ENCODE data around the gene TRIP12.
"Not testable (repeated sequence)": the region's sequence is repeated elsewhere in the genome, so short reads cannot be mapped to it uniquely, and the experiment has no call there.

Gene TRIP12

DNA sequence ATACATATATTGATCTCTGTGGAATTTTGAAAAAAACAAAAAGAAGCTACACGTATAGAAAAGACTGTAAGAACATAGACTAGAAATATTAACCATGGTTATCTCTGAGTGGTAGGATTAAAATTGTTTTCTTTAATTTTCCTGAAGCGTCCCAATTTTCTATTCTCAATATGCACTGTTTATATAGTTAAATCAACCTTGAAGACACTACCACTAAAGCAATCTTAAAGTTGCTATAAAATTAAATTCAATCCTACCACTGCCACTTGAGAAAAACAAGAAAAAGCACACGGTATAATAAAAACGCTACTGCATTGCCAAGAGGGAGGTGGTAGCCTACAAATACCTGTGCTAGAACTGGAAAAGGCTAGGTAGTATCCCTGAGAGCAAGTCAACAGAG lies 47.2 kb downstream of the TRIP12 start:
- no peak for DNase-seq (ENCODE audit: low spot score)

- no peak for DNase-seq (ENCODE audit: low spot score)
Measured at GRCh38 chr2:229873123-229873581, 48.7 kb downstream of the TRIP12 start.

- no peak for DNase-seq (ENCODE audit: low spot score)
Measured at GRCh38 chr2:229870903-229871656, 50.7 kb downstream of the TRIP12 start.

GRCh38 chr2:229869226-229869625 lies 52.6 kb downstream of the TRIP12 start:
- no peak for DNase-seq (ENCODE audit: low spot score)

- no peak for DNase-seq (ENCODE audit: low spot score)
Measured at GRCh38 chr2:229868794-229869193, 53.0 kb downstream of the TRIP12 start.

GRCh38 chr2:229865033-229865432 lies 56.8 kb downstream of the TRIP12 start:
- DNase-seq (ENCODE audit: low spot score), result no peak

- DNase-seq (ENCODE audit: low spot score), result no peak
Measured at GRCh38 chr2:229861431-229861830, 60.4 kb downstream of the TRIP12 start.

DNA sequence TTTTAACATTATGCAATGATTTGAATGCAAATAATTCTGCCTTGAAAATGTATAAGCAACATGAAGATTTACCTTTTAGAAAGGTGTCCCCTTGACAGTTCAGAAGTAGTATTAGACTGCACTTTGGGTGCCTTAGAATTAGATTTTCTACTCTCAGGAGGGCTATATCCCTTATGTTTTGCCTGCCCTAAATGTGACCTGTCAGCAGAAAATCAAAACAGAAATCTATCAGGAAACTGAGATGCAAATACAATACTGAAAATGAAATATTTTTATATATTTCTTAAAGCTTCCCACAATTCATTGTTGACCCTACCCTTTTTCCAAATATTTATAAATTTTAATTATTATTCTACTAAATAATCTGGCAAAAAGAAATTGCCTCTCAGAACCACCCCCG lies 61.5 kb downstream of the TRIP12 start:
- DNase-seq (ENCODE audit: low spot score), result no peak

- DNase-seq (ENCODE audit: low spot score), result no peak
Measured at GRCh38 chr2:229858351-229858750, 63.5 kb downstream of the TRIP12 start.

DNA sequence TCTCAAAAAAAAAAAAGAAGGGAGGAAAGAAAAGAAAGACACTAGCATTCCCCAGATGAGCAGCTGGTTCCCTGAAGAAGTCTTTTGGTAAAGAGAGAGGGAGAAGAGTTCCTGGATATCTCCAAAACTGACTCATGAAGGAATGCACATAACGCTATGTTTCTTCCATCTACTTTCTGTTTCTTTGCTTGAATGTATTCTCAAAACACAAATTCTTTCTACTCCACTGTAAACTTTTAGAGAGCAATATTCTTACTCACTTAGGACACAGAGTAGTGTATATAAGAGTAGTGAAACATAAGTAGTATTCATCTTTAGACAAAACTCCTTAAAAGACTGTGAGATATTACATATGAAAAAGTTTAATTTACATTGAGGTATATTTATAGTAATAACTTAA lies 64.2 kb downstream of the TRIP12 start:
- no peak for DNase-seq (ENCODE audit: low spot score)

DNA sequence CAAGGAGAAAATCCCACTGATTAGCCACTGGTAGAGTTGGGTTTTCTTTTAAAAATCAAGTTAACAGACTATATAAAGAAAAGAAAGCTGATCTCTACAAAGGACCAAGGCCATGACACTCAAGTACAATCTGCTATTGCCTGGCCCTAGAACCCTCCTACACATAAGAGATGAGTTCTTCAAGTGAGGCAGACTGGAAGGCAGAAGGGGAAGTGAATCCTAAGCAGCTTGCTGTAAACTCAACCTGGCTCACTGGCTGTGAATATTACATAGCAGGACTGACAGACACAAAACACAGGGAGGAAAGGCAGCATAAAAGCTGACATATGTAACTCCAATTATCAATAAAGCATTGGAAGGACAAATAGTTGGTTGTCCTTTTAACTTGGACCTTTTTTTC lies 65.4 kb downstream of the TRIP12 start:
- DNase-seq (ENCODE audit: low spot score), result no peak

DNA sequence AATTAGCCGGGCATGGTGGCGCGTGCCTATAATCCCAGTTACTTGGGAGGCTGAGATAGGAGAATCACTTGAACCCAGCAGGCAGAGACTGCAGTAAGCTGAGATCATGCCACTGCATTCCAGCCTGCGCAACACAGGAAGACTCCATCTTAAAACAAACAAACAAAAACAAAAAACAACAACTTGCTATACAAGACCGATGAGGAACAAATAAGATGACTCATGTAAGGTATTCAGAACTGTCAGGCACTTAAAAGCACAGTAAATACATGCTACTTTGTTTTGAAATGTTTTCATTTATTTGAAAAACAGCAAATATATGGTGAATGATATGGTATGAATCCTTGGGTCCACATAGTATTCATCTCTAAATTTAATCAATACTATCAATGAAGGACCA lies 66.7 kb downstream of the TRIP12 start:
- DNase-seq (ENCODE audit: low spot score), result no peak

- DNase-seq (ENCODE audit: low spot score), result no peak
Measured at GRCh38 chr2:229852565-229852964, 69.2 kb downstream of the TRIP12 start.

DNA sequence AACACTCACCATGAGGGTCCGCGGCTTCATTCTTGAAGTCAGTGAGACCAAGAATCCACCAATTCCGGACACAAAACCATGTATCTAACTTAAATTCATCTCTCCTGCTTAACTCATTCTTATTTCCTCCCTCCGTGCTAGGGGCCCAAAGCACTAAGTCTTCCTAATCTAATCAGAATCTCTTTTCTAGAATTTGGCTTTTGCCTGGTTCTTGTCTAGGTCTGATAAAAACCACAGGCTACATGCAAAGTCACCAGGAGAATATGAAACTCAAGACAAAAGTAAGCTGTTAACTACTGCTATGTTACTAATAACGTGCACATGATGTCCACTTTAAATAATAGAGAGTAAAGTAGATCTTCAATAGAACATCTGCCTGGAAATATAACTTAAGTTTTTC lies 69.9 kb downstream of the TRIP12 start:
- no peak for DNase-seq (ENCODE audit: low spot score)

- not testable (repeated sequence) for DNase-seq (ENCODE audit: low spot score)
Measured at GRCh38 chr2:229850355-229851275, 71.2 kb downstream of the TRIP12 start.

DNA sequence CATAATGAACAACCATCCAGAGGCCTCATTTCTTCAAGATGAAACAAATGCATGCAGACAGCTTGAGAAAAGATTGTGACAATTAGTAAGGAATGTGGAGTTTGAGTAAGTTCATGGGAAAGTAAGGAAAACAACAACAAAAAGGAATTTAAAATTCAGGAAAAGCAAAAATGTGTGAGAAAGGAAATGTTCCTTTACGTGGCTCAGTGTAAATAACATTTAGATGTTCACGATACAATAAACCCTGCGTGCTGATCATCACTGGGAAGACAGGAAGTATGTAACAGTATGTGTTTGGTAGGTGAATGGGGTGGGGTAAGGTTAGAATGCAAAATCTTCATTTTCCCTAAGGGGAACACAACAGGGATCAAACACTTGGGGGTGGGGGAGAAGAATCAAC lies 72.7 kb downstream of the TRIP12 start:
- no peak for DNase-seq (ENCODE audit: low spot score)

- no peak for DNase-seq (ENCODE audit: low spot score)
Measured at GRCh38 chr2:229843613-229844012, 78.2 kb downstream of the TRIP12 start.

GRCh38 chr2:229838729-229839128 lies 83.1 kb downstream of the TRIP12 start:
- DNase-seq (ENCODE audit: low spot score), result no peak

DNA sequence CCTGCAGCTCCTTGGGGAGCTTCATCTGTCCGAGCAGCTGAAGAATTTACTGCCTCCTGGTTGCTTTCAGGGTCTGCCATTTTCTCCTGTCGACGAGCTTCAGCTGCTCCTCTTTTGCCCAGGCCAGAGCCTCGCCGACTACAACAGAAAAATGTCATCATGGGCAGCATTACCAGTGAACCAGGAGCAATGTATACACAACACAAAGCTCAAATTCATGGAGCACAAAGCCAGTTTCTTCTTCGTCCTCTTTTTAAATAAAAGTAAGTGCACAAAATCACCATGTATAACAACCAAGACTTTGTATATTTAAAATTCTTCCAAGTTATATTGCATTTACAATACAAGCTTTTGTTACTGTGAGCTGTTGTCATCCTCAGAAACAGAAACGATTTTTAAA lies 85.0 kb downstream of the TRIP12 start:
- peak; percentile 35 for DNase-seq (ENCODE audit: low spot score)

DNA sequence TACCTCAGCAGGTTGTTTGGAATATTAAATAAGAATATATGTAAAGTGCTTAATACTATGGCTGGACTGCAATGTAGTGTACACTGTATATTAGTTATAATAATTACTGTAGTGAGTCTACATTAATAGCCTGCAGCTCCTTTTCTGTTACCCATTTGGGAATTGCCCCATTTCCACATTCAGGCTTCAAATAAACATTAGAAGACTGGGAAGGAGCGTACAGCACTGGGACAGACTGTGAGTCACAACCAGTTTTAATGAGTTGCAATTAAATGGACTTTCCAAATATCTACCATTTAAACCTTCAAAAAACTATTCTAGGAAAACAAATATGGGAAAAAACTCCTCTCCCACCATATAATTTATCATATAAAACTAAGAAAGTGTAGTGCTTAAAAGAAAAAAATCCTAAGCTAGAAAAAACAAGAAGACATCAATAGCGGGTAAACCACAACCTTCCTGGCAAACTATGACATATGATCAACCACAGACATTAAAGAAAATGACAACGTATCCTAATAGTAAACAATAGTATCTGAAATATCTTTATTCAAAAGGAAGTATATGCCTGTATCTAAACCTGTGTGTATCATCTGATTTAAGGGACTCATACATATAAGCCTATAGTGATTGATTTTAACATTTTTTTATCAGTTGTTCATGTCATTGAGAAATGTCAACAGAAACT lies 86.1 kb downstream of the TRIP12 start:
- no peak for DNase-seq (ENCODE audit: low spot score)

DNA sequence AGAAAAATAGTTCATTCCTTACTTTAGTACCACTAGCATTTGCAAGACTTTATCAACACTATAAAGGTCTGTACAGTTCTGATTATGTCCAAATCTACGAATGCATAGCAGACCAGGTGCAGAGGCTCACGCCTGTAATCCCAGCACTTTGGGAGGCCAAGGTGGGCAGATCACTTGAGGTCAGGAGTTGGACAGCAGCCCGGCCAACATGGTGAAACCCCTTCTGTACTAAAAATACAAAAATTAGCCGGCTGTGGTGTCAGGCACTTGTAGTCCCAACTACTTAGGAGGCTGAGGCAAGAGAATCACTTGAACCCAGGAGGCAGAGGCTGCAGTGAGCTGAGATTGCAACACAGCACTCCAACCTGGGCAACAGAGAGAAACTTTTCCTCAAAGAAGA lies 87.4 kb downstream of the TRIP12 start:
- DNase-seq (ENCODE audit: low spot score), result not testable (repeated sequence)

DNA sequence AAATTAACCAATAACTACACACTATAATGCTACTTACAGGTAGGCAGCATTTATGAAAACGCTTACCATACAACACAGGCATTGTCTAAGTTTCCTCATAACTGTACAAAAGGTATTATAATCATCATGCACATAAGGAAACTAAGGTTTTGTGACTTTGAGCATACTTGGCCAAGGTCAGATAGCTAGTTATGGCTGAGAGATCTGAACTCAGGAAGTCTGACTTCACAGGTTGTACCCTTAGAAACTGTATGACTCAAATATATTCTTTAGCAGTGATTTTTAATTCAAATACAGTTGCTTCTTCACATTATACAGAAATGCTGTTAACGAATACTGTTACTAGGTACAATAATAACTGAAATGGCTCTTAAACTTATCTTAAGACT lies 89.3 kb downstream of the TRIP12 start:
- DNase-seq (ENCODE audit: low spot score), result no peak

All from globus pallidus (tissue), 1 donor.